Hepatocyte (in vitro differentiated cells): ENCODE data around the gene IGSF8.

Experiments
- CTCF ChIP-seq: fragments of 200-600 bp; sonication (generic); IDR thresholded peaks from 2 replicates; pipeline ENCODE4 v1.5.1; 2016; ENCODE audit warnings: antibody characterized with exemption, mild to moderate bottlenecking; ENCODE audit not compliant: poor library complexity
- EZH2 ChIP-seq: fragments of 200-600 bp; sonication (generic); IDR thresholded peaks from 2 replicates; pipeline ENCODE4 v1.6.1; 2016; ENCODE audit warnings: antibody characterized with exemption, mild to moderate bottlenecking, borderline replicate concordance
- EZH2phosphoT487 ChIP-seq: fragments of 200-600 bp; sonication (generic); IDR thresholded peaks from one replicate; pipeline ENCODE4 v1.6.1; 2018; ENCODE audit warnings: antibody characterized with exemption, mild to moderate bottlenecking, low read depth, moderate library complexity; ENCODE audit not compliant: unreplicated experiment, severe bottlenecking

- TF ChIP-seq CTCF (no peak), EZH2 (no peak), EZH2phosphoT487 (no peak)
These were observed 1.9 kb downstream of the IGSF8 start for GRCh38 chr1:160096274-160097116.
